ENCODE data around the gene MYH14. TPM values are rescaled to one million over a fixed set of nuclear protein-coding genes. Genes with fewer than 3 reads are reported as not detected.

MYH14 gene
- total and polyA plus RNA-seq, 9 of the 15 experiments (the other 6 are each of a cell fraction or from before 2014, with no cell fraction given), result 0.04 to 0.86 (median 0.19) TPM; not detected in 2

- TF ChIP-seq, protein P1, sequence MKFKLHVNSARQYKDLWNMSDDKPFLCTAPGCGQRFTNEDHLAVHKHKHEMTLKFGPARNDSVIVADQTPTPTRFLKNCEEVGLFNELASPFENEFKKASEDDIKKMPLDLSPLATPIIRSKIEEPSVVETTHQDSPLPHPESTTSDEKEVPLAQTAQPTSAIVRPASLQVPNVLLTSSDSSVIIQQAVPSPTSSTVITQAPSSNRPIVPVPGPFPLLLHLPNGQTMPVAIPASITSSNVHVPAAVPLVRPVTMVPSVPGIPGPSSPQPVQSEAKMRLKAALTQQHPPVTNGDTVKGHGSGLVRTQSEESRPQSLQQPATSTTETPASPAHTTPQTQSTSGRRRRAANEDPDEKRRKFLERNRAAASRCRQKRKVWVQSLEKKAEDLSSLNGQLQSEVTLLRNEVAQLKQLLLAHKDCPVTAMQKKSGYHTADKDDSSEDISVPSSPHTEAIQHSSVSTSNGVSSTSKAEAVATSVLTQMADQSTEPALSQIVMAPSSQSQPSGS (CRISPR knock-in tag; IDR thresholded peaks at IDR 0.05), result peak; percentile 95; the same call in 1 of the 2 replicates
- TF ChIP-seq NR4A1 (CRISPR knock-in tag; IDR thresholded peaks at IDR 0.05) (no peak), NR4A1 (tag; IDR thresholded peaks at IDR 0.05) (peak; percentile 55; the same call in 1 of the 2 replicates), NFXL1 (CRISPR knock-in tag; IDR thresholded peaks at IDR 0.05) (no peak), HBP1 (CRISPR knock-in tag; IDR thresholded peaks at IDR 0.05) (peak; percentile 50; the same call in 1 of the 2 replicates), HDAC6 (IDR thresholded peaks at IDR 0.05; ENCODE audit: low read depth, low read length) (no peak), E2F3 (CRISPR knock-in tag; IDR thresholded peaks at IDR 0.05) (peak; percentile 42; the same call in 1 of the 2 replicates), TCFL5 (CRISPR knock-in tag; conservative IDR thresholded peaks at IDR 0.05) (no peak), CLOCK (CRISPR knock-in tag; IDR thresholded peaks at IDR 0.05; ENCODE audit: borderline replicate concordance) (no peak), CEBPG (CRISPR knock-in tag; IDR thresholded peaks at IDR 0.05) (peak; percentile 87), CEBPG (tag; conservative IDR thresholded peaks at IDR 0.05 in 1 of 2, IDR thresholded peaks at IDR 0.05 in 1 of 2) (peak; percentile 93 to 94), RNF2 (IDR thresholded peaks at IDR 0.05) (no peak), MTA3 (IDR thresholded peaks at IDR 0.05; ENCODE audit: borderline replicate concordance) (peak; percentile 100), MNT (conservative IDR thresholded peaks at IDR 0.05) (peak in 1 of 2 experiments; percentile 39; a peak in 1 of 4 replicates), LEF1 (IDR thresholded peaks at IDR 0.05) (peak; percentile 49; the same call in 1 of the 2 replicates), EWSR1 (IDR thresholded peaks at IDR 0.05; ENCODE audit: borderline replicate concordance, low read depth, partially characterized antibody) (no peak), CC2D1A (IDR thresholded peaks at IDR 0.05) (no peak), MTA1 (IDR thresholded peaks at IDR 0.05; ENCODE audit: borderline replicate concordance) (peak; percentile 89), BRD4 (IDR thresholded peaks at IDR 0.05) (no peak), NBN (IDR thresholded peaks at IDR 0.05; ENCODE audit: low read depth) (peak; percentile 100), ZNF263 (CRISPR knock-in tag; IDR thresholded peaks at IDR 0.05; ENCODE audit: borderline replicate concordance) (peak; percentile 68; the same call in 1 of the 2 replicates)
These were observed 155.3 kb downstream of the MYH14 start (continued) for GRCh38 chr19:50358483-50359327.

All from K562 (cell line).